Small intestine (tissue), 7 donors: Measurements from ENCODE around the gene POLR1H. TPM values are rescaled to one million over a fixed set of nuclear protein-coding genes. Genes with fewer than 3 reads are reported as not detected.
A peak's percentile ranks its signal among the peaks of the same experiment; 100 is the strongest.

Source experiments
- DNase-seq, 2 donors: peaks; one replicate each; pipeline versions ENCODE4 v3.0.0 to v3.0.0-alpha.2; 2013
- FAIRE-seq: peaks from 2 replicates; lab custom pipeline; 2012; peaks lifted over from hg19 to GRCh38; lab: Jason Lieb, UNC
- H3K27ac ChIP-seq, 3 donors: one replicate each; pipeline ENCODE4 v1.5.1; 2013; ENCODE audit warnings: low read length in 2 of 3, mild to moderate bottlenecking in 2 of 3, control low read depth in 1 of 3, inconsistent platforms in 1 of 3, low read depth in 1 of 3, moderate library complexity in 1 of 3
- H3K27me3 ChIP-seq, 3 donors: one replicate each; pipeline ENCODE4 v1.6.1; 2013; ENCODE audit warnings: low read length in 3 of 3, inconsistent platforms in 1 of 3; ENCODE audit not compliant: control insufficient read depth in 3 of 3, insufficient read depth in 3 of 3
- H3K36me3 ChIP-seq, 3 donors: one replicate each; pipeline ENCODE4 v1.6.1; 2013; ENCODE audit warnings: low read length in 3 of 3, inconsistent platforms in 1 of 3, low read depth in 1 of 3, mild to moderate bottlenecking in 1 of 3, moderate library complexity in 1 of 3; ENCODE audit not compliant: control insufficient read depth in 3 of 3, insufficient read depth in 2 of 3
- H3K4me1 ChIP-seq, 3 donors: one replicate each; pipeline ENCODE4 v1.6.1; 2013; ENCODE audit warnings: low read length in 2 of 3, inconsistent platforms in 1 of 3, low read depth in 1 of 3, mild to moderate bottlenecking in 1 of 3, moderate library complexity in 1 of 3; ENCODE audit not compliant: control insufficient read depth in 3 of 3, insufficient read depth in 2 of 3
- H3K4me3 ChIP-seq, 3 donors: one replicate each; pipeline ENCODE4 v1.5.1; 2013; ENCODE audit warnings: low read length in 3 of 3, control low read depth in 1 of 3, inconsistent platforms in 1 of 3, low read depth in 1 of 3, mild to moderate bottlenecking in 1 of 3, moderate library complexity in 1 of 3
- H3K9me3 ChIP-seq, 2 donors: one replicate each; pipeline ENCODE4 v1.6.1; 2013; ENCODE audit warnings: low read depth in 1 of 2, low read length in 1 of 2; ENCODE audit not compliant: control insufficient read depth in 2 of 2, insufficient read depth in 1 of 2
- WGBS, 3 donors: extraction: QIAGEN DNeasy Blood & Tissue Kit; methylation state at CpG; one replicate each; pipeline ENCODE4 v1.1.7; 2013; 5-methylcytosine and 5-hydroxymethylcytosine counted together
- polyA plus RNA-seq, 4 donors: library from polyadenylated mRNA; stranded (reverse) in 3 of 4; unstranded in 1 of 4; fragments of 200-250 nt in 3 of 4; fragments of 120-200 nt in 1 of 4; gene quantifications; one replicate each; pipeline versions ENCODE4 v1.2.1 to v1.2.3, GENCODE V29; 2013
- donor health status: healthy with polysubstance abuse.
- donor health status: control.
- donor health status: control.
- donor health status: Bipolar disorder and iron deficiency.
- donor health status: healthy.

POLR1H gene
- polyA plus RNA-seq, 4 donors: 42.7 to 78.4 (median 52.7) TPM

- FAIRE-seq (no peak), DNase-seq (no peak)
- Histone ChIP-seq H3K27me3 (no peaks in the 10 kb centered on the region), H3K4me1 (peaks cover 2 to 33% (median 12%) of the 10 kb centered on the region in 3 donors), H3K9me3 (no peaks in the 10 kb centered on the region), H3K4me3 (no peak overlapping the region), H3K36me3 (no peaks in the 10 kb centered on the region), H3K27ac (peak overlapping the region in 1 of 3 donors; percentile 93)
- 66 to 90% (median 70%) methylated on average over 2 of the region's 2 CpGs for WGBS, 3 donors
Measured at GRCh38 chr6:30063315-30063714, 2.2 kb downstream of the POLR1H start.

DNA sequence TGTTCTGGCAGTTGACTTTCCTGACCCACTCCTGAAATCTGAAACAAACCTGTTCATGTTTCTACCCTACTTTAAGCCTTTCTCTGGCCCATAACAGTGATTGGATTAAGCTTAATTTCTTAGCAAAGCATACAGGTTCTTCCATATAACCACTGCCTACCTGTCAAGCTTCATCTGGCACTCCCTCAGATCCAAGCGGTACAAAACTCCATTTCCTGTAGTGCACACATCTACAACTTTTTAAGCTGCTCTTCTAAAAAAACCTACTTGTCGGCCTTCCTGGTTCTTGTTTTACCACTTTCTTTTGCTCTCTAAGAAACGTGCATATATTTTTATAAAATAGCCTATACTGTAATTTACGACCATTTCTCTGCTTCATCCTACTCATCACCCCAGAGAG is 5.0 kb downstream of the POLR1H start:
- peak; percentile 45 to 49 for DNase-seq
- peaks cover 0 to 30% (median 9%) of the 10 kb centered on the region in 3 donors for H3K4me1 ChIP-seq

GRCh38 chr6:30066577-30067459 is 5.8 kb downstream of the POLR1H start, which contains the start of gene PPP1R11:
Gene PPP1R11, plus strand, starts transcription at chr6:30067198. Its CDS starts 213 bp downstream, at chr6:30067411.
- no peaks in the 10 kb centered on the region for H3K9me3 ChIP-seq
- H3K27me3 ChIP-seq: peaks cover 0 to 15% (median 0%) of the 10 kb centered on the region in 3 donors
- H3K27ac ChIP-seq: peak within 1 kb of the TSS; percentile 82 to 95 (median 93)
- H3K4me3 ChIP-seq: peak within 1 kb of the TSS; percentile 55 to 85 (median 80)
- H3K4me1 ChIP-seq: peaks cover 0 to 34% (median 14%) of the 10 kb centered on the region in 3 donors
- DNase-seq: peak; percentile 100
- H3K36me3 ChIP-seq: peaks cover 7 to 12% (median 10%) of the 10 kb centered on the region in 3 donors
- FAIRE-seq: no peak
- 0 to 1% (median 0%) methylated on average over 45 to 46 of the region's 46 CpGs for WGBS, 3 donors

More for the DNA sequence above, 5.0 kb downstream of the POLR1H start:
- Histone ChIP-seq H3K36me3 (peaks cover 7 to 12% (median 10%) of the 10 kb centered on the region in 3 donors), H3K9me3 (no peaks in the 10 kb centered on the region), H3K4me3 (peak overlapping the region; percentile 9 to 85 (median 80)), H3K27ac (peak overlapping the region; percentile 82 to 95 (median 93)), H3K27me3 (peaks cover 0 to 8% (median 0%) of the 10 kb centered on the region in 3 donors)
- 2 to 10% (median 4%) methylated on average over 4 of the region's 4 CpGs for WGBS, 3 donors
- FAIRE-seq: no peak

GRCh38 chr6:30067460-30068139 is 6.5 kb downstream of the POLR1H start:
- no peaks in the 10 kb centered on the region for H3K9me3 ChIP-seq
- peak overlapping the region; percentile 82 to 95 (median 93) for H3K27ac ChIP-seq
- 4 to 9% (median 6%) methylated on average over 8 of the region's 8 CpGs for WGBS, 3 donors
- no peak for FAIRE-seq
- peak overlapping the region; percentile 55 to 85 (median 80) for H3K4me3 ChIP-seq
- peaks cover 7 to 12% (median 10%) of the 10 kb centered on the region in 3 donors for H3K36me3 ChIP-seq
- DNase-seq: no peak
- peaks cover 0 to 34% (median 14%) of the 10 kb centered on the region in 3 donors for H3K4me1 ChIP-seq
- H3K27me3 ChIP-seq: peaks cover 0 to 22% (median 0%) of the 10 kb centered on the region in 3 donors

- FAIRE-seq (no peak), DNase-seq (peak in 1 of 2 donors; percentile 75)
- Histone ChIP-seq H3K27me3 (peaks cover 0 to 59% (median 14%) of the 10 kb centered on the region in 3 donors), H3K4me1 (peaks cover 6 to 33% (median 6%) of the 10 kb centered on the region in 3 donors), H3K4me3 (peak overlapping the region in 1 of 3 donors; percentile 2), H3K9me3 (no peaks in the 10 kb centered on the region), H3K27ac (no peak overlapping the region), H3K36me3 (peaks cover 7 to 12% (median 10%) of the 10 kb centered on the region in 3 donors)
- WGBS, 3 donors: 33 to 54% (median 50%) methylated on average over 59 to 68 of the region's 68 CpGs
Measured at GRCh38 chr6:30071081-30071818, 10.2 kb downstream of the POLR1H start.

DNA sequence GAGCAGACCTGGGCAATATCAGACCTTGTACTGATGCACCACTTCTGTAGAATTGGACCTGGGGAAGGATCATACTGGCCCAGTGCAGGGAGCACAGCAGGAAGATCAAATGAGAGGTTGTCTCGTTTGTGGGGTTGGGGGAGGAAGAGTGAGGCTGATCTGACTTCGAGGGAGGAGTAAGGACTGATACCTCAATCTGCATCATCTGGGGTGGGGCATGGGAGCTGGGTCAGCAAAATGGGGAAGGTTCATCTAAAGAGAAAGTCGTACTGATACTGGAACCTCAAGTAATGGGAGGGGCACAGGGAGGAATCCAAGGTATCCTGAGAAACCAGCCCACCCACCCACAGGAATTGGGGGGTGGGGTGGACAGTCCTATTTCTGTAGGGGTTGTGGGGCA is 10.8 kb downstream of the POLR1H start:
- H3K9me3 ChIP-seq: no peaks in the 10 kb centered on the region
- H3K27me3 ChIP-seq: peaks cover 0 to 65% (median 14%) of the 10 kb centered on the region in 3 donors
- WGBS, 3 donors: 42 to 50% (median 46%) methylated on average over 3 of the region's 3 CpGs
- no peak for FAIRE-seq
- H3K27ac ChIP-seq: no peak overlapping the region
- no peak overlapping the region for H3K4me3 ChIP-seq
- DNase-seq: no peak
- peaks cover 7 to 12% (median 10%) of the 10 kb centered on the region in 3 donors for H3K36me3 ChIP-seq
- H3K4me1 ChIP-seq: peaks cover 6 to 35% (median 6%) of the 10 kb centered on the region in 3 donors

DNA sequence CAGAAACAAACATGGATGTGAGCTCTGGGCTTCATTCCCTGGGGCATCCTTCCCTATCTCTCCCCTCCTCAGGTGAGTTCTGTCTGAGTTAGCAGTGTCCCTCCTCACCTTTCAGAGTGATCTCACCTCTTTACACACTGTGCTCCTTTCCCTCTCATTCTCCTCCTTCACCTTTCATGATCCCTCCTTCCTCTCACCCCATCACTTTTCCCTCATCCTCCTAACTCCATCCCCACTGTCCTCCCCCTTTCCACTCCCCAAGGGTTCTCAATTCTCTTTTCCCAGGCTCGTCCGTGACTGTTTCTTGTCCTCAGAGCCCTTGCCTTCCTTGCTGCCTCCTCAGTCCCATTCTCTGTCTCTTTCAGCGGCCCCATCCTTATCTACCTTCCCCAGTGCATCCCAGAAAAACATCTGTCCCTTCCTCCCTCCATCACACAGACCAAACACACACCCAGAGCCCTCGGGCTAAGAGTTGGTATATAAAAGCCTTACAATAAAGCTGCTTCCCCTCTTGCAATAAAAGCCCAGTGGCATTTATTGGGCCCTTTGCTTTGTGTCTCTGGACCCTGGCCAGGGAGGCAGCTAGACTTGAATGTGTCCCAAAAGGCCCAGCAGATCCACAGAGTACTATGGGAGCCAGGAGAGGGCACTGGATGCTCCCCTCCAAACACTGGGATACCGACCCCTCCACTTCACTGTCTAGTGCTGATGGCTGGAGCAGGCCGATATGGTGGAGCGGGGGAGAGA is 12.6 kb downstream of the POLR1H start:
- H3K27me3 ChIP-seq: peaks cover 0 to 75% (median 14%) of the 10 kb centered on the region in 3 donors
- H3K4me3 ChIP-seq: no peak overlapping the region

More for the DNA sequence above, 12.6 kb downstream of the POLR1H start:
- no peaks in the 10 kb centered on the region for H3K9me3 ChIP-seq
- no peak for DNase-seq
- no peak for FAIRE-seq
- H3K4me1 ChIP-seq: peaks cover 6 to 29% (median 6%) of the 10 kb centered on the region in 3 donors
- WGBS, 3 donors: 36 to 60% (median 48%) methylated on average over 7 of the region's 7 CpGs
- no peak overlapping the region for H3K27ac ChIP-seq
- peaks cover 6 to 10% (median 10%) of the 10 kb centered on the region in 3 donors for H3K36me3 ChIP-seq
